Osteoblast (primary cell): ENCODE data around the gene KAZN. TPM values are rescaled to one million over a fixed set of nuclear protein-coding genes. Genes with fewer than 3 reads are reported as not detected.

Experiments
- DNase-seq: peaks from one replicate; pipeline ENCODE4 v3.0.0; 2011; ENCODE audit warnings: low spot score, mixed read lengths; ENCODE audit not compliant: insufficient read length; ENCODE audit errors: missing footprints
- H2AFZ ChIP-seq: 2 replicates; pipeline ENCODE4 v1.6.0; 2011; ENCODE audit warnings: mild to moderate bottlenecking, low read length
- H3K27ac ChIP-seq: 2 replicates; pipeline ENCODE4 v1.5.1; 2011; ENCODE audit warnings: mild to moderate bottlenecking, low read depth, low read length, moderate library complexity
- H3K27me3 ChIP-seq: 2 replicates; pipeline ENCODE4 v1.6.0; 2012; ENCODE audit warnings: mild to moderate bottlenecking, control low read depth, inconsistent platforms, low read length, moderate library complexity; ENCODE audit not compliant: insufficient read depth
- H3K36me3 ChIP-seq: 2 replicates; pipeline ENCODE4 v1.5.1; 2011; ENCODE audit warnings: mild to moderate bottlenecking, low read length, control low read depth, moderate library complexity; ENCODE audit not compliant: insufficient read depth
- H3K4me1 ChIP-seq: 2 replicates; pipeline ENCODE4 v1.5.1; 2011; ENCODE audit warnings: mild to moderate bottlenecking, low read length, control low read depth, moderate library complexity; ENCODE audit not compliant: insufficient read depth
- H3K4me2 ChIP-seq: 2 replicates; pipeline ENCODE4 v1.6.0; 2011; ENCODE audit warnings: mild to moderate bottlenecking, low read length; ENCODE audit not compliant: insufficient read depth
- H3K4me3 ChIP-seq: fragments of 200-600 bp; sonication (generic); 3 replicates; pipeline ENCODE4 v1.5.1; 2012; ENCODE audit warnings: mild to moderate bottlenecking, low read length, inconsistent platforms; ENCODE audit not compliant: insufficient read depth
- H3K79me2 ChIP-seq: 2 replicates; pipeline ENCODE4 v1.6.0; 2012; ENCODE audit warnings: mild to moderate bottlenecking, low read length, control low read depth, inconsistent platforms; ENCODE audit not compliant: insufficient read depth
- H3K9me3 ChIP-seq: 2 replicates; pipeline ENCODE4 v1.5.1; 2011; ENCODE audit warnings: low read depth, low read length, control low read depth
- H4K20me1 ChIP-seq: 2 replicates; pipeline ENCODE4 v1.6.0; 2012; ENCODE audit warnings: mild to moderate bottlenecking, low read length, control low read depth; ENCODE audit not compliant: insufficient read depth
- total RNA-seq: library from RNA; depleted of rRNA; stranded (reverse); fragments of >200 nt; gene quantifications from 2 replicates; pipeline ENCODE4 v1.2.3, GENCODE V29; 2012
- TF ChIP-seq, protein P1 (sequence below): IDR thresholded peaks from 2 replicates; pipeline ENCODE4 v1.5.1; 2011; ENCODE audit warnings: mild to moderate bottlenecking, low read depth, low read length, moderate library complexity; ENCODE audit errors: extremely low read depth

The KAZN gene
- total RNA-seq, 1 donor: 9.0 TPM

DNA sequence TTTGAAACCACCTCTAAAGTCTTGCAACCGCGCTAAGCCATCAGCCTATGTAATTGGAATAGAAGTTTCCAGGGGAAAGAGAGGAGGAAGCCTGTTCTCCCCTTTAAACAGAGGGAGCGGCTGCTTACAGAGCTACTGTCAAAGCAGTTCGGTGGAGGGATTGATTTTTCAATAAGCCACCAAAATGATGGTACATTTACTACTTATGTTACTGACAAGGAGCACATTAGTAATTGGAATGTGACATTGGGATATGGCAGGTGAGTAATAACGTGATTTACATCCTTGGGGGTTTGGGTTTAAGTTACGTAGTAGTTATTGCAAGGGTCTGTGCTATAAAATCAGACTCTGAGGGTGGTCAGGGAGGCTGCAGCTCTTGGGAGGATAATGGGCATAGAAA, 257.3 kb downstream of the KAZN start:
- TF ChIP-seq, protein P1, sequence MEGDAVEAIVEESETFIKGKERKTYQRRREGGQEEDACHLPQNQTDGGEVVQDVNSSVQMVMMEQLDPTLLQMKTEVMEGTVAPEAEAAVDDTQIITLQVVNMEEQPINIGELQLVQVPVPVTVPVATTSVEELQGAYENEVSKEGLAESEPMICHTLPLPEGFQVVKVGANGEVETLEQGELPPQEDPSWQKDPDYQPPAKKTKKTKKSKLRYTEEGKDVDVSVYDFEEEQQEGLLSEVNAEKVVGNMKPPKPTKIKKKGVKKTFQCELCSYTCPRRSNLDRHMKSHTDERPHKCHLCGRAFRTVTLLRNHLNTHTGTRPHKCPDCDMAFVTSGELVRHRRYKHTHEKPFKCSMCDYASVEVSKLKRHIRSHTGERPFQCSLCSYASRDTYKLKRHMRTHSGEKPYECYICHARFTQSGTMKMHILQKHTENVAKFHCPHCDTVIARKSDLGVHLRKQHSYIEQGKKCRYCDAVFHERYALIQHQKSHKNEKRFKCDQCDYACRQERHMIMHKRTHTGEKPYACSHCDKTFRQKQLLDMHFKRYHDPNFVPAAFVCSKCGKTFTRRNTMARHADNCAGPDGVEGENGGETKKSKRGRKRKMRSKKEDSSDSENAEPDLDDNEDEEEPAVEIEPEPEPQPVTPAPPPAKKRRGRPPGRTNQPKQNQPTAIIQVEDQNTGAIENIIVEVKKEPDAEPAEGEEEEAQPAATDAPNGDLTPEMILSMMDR: no peak
- Histone ChIP-seq H2AFZ (no peak overlapping the region), H3K4me1 (no peaks in the 10 kb centered on the region), H3K4me2 (no peak overlapping the region), H4K20me1 (no peaks in the 10 kb centered on the region), H3K9me3 (no peaks in the 10 kb centered on the region), H3K27ac (no peak overlapping the region), H3K4me3 (no peak overlapping the region), H3K27me3 (no peaks in the 10 kb centered on the region), H3K36me3 (no peaks in the 10 kb centered on the region), H3K79me2 (no peaks in the 10 kb centered on the region)
- DNase-seq: no peak

DNA sequence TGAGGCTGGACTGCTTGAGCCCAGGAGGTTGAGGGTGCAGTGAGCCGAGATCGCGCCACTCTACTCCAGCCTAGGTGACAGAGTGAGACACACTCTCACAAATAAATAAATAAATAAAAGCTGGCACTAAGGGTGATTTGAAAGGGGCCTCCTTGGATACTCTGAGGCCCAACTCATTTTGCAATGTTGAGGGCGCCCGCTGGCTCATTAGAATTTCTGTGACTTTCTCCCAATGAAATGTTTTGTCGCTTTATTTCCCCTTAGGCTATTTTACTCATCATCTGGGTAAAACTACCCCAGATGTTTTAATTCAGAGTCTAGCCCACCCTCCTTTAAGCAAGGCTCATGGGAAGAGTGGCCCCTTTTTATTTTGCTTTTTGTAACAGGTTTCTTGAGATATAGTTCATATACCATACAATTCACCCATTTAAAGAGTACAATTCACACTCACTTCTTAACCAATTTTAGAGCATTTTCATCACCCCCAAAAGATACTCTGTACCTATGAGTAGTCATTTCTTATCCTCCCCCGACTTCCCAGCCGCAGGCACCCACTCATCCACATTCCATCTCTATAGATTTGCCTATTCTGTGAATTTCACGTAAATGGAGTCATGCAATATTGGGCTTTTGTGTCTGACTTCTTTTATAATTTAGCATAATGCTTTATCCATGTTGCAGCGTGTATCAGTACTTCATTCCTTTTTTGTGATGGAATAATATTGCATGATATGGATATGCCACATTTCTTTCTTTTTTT, 259.1 kb downstream of the KAZN start:
- TF ChIP-seq, protein P1: no peak
- Histone ChIP-seq H4K20me1 (no peaks in the 10 kb centered on the region), H3K9me3 (no peaks in the 10 kb centered on the region), H3K27me3 (no peaks in the 10 kb centered on the region), H3K36me3 (no peaks in the 10 kb centered on the region), H2AFZ (no peak overlapping the region), H3K4me3 (no peak overlapping the region), H3K79me2 (no peaks in the 10 kb centered on the region), H3K4me2 (no peak overlapping the region), H3K4me1 (no peaks in the 10 kb centered on the region), H3K27ac (no peak overlapping the region)
- no peak for DNase-seq

DNA sequence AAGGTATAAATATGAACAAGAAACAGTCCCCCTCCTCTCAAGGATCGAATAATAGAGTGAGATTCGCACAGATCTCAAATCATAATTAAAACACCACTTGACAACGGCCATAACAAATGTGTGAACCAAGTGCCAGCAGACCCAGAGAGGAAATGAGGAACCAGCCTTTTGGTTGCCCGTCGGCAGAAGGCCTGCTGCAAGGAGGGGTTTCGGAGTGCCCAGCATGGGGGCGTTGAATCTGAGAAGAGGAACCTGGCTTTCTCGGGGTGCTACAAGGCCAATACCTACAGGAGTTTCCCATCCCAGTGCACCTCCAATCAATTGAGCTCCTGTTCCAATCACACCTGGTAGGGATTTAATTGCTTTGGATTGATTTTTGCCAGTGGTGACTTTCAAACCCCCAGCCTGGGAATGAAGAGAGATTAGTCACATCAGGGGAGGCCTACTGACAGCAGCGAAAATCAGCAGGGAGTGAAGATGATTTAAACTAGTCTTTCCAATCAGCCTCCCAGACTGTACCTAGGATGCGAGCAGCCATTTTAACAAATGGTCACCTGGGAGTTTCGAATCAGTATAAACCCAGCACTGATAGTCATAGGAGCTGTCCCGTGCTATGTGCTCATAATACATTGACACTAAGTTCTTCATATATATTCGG, 263.8 kb downstream of the KAZN start:
- no peak for DNase-seq
- H3K27me3 ChIP-seq: no peaks in the 10 kb centered on the region
- TF ChIP-seq, protein P1: no peak

DNA sequence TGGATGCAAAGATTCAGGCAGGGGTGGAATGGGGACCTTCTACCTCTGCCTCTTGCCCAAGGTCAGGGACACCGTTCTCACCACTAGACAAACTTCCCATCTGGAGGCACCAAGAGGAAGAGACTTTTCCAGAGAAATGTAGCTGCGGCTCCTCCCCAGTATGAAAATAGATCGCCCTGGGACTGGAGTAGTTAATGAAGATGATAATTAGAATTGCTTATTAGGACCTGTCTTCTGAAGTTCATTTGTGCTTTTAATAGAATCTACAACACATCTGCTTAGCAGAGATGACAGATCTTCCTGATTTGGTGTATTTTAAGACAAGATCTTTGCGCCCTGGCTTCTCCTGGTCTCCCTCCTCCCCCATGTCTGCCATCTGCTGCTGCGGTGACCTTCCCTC, 266.6 kb downstream of the KAZN start:
- H3K4me3 ChIP-seq: no peak overlapping the region
- H3K27ac ChIP-seq: no peak overlapping the region
- H3K27me3 ChIP-seq: no peaks in the 10 kb centered on the region
- H3K36me3 ChIP-seq: no peaks in the 10 kb centered on the region
- H3K9me3 ChIP-seq: no peaks in the 10 kb centered on the region
- H3K4me1 ChIP-seq: no peaks in the 10 kb centered on the region
- no peak overlapping the region for H3K4me2 ChIP-seq
- H2AFZ ChIP-seq: no peak overlapping the region
- no peaks in the 10 kb centered on the region for H4K20me1 ChIP-seq
- no peaks in the 10 kb centered on the region for H3K79me2 ChIP-seq
- TF ChIP-seq, protein P1: no peak
- peak; percentile 55 for DNase-seq

More for the DNA sequence above, 263.8 kb downstream of the KAZN start:
- Histone ChIP-seq H3K27ac (no peak overlapping the region), H3K4me1 (no peaks in the 10 kb centered on the region), H2AFZ (no peak overlapping the region), H4K20me1 (no peaks in the 10 kb centered on the region), H3K4me3 (no peak overlapping the region), H3K79me2 (no peaks in the 10 kb centered on the region), H3K36me3 (no peaks in the 10 kb centered on the region), H3K4me2 (no peak overlapping the region), H3K9me3 (no peaks in the 10 kb centered on the region)
